ENCODE results near the gene PLK5.
"Not testable (repeated sequence)": the region's sequence is repeated elsewhere in the genome, so short reads cannot be mapped to it uniquely, and the experiment has no call there.

PLK5 gene

GRCh38 chr19:1516395-1516753, 7.5 kb upstream of the PLK5 start:
- no peak for TF ChIP-seq CTCF (IDR thresholded peaks at IDR 0.05; ENCODE audit: low read depth, low read length)
- DNase-seq (ENCODE audit: low read depth in 2 of 2): peak in 1 of 2 donors; percentile 32
- H3K4me3 ChIP-seq (replicated peaks in 1 of 2; ENCODE audit: low read depth in 2 of 2, low read length in 2 of 2): no peak overlapping the region

- no peak for TF ChIP-seq CTCF (IDR thresholded peaks at IDR 0.05; ENCODE audit: low read depth, low read length)
- H3K4me3 ChIP-seq (replicated peaks in 1 of 2; ENCODE audit: low read depth in 2 of 2, low read length in 2 of 2): no peak overlapping the region
- DNase-seq (ENCODE audit: low read depth in 2 of 2): no peak
These were observed 5.4 kb upstream of the PLK5 start for GRCh38 chr19:1518471-1518870.

GRCh38 chr19:1519802-1520201, 4.1 kb upstream of the PLK5 start:
- DNase-seq (ENCODE audit: low read depth in 2 of 2); H3K4me3 ChIP-seq (replicated peaks in 1 of 2; ENCODE audit: low read depth in 2 of 2, low read length in 2 of 2): not testable (repeated sequence)

- no peak for TF ChIP-seq CTCF (IDR thresholded peaks at IDR 0.05; ENCODE audit: low read depth, low read length)
- no peak for DNase-seq (ENCODE audit: low read depth in 2 of 2)
These were observed 3.6 kb upstream of the PLK5 start for GRCh38 chr19:1520203-1520780.

GRCh38 chr19:1521636-1522035, 2.2 kb upstream of the PLK5 start:
- TF ChIP-seq CTCF (IDR thresholded peaks at IDR 0.05; ENCODE audit: low read depth, low read length): no peak
- DNase-seq (ENCODE audit: low read depth in 2 of 2): peak in 1 of 2 donors; percentile 47
- no peak overlapping the region for H3K4me3 ChIP-seq (replicated peaks in 1 of 2; ENCODE audit: low read depth in 2 of 2, low read length in 2 of 2)

More at GRCh38 chr19:1520203-1520780, 3.6 kb upstream of the PLK5 start:
- no peak overlapping the region for H3K4me3 ChIP-seq (replicated peaks in 1 of 2; ENCODE audit: low read depth in 2 of 2, low read length in 2 of 2)

- no peak overlapping the region for H3K4me3 ChIP-seq (replicated peaks in 1 of 2; ENCODE audit: low read depth in 2 of 2, low read length in 2 of 2)
- peak in 1 of 2 donors; percentile 38 for DNase-seq (ENCODE audit: low read depth in 2 of 2)
- TF ChIP-seq CTCF (IDR thresholded peaks at IDR 0.05; ENCODE audit: low read depth, low read length): no peak
These were observed 1.8 kb upstream of the PLK5 start for GRCh38 chr19:1522061-1522460.

GRCh38 chr19:1522838-1523237, 1.0 kb upstream of the PLK5 start:
- H3K4me3 ChIP-seq (replicated peaks in 1 of 2; ENCODE audit: low read depth in 2 of 2, low read length in 2 of 2): no peak overlapping the region
- TF ChIP-seq CTCF (IDR thresholded peaks at IDR 0.05; ENCODE audit: low read depth, low read length): no peak
- no peak for DNase-seq (ENCODE audit: low read depth in 2 of 2)

Measured in cardiac fibroblast (primary cell).